Mucosa of descending colon (tissue), 3 donors: ENCODE data around the gene UBE2M. TPM values are rescaled to one million over a fixed set of nuclear protein-coding genes. Genes with fewer than 3 reads are reported as not detected.

Source experiments
- ATAC-seq: fragments of 200-7000 bp; cut with Tn5 transposase; one replicate; pipeline ENCODE4 v1.9.1; 2020; ENCODE audit warnings: mild to moderate bottlenecking, moderate library complexity
- DNase-seq, 3 donors: peaks; one replicate each; pipeline ENCODE4 v3.0.0-alpha.2; 2020
- H3K36me3 ChIP-seq: fragments of 200-600 bp; one replicate; pipeline ENCODE4 v1.8.0; 2021; ENCODE audit warnings: low read depth, mild to moderate bottlenecking
- H3K4me1 ChIP-seq: fragments of 200-600 bp; one replicate; pipeline ENCODE4 v1.8.0; 2021; ENCODE audit warnings: low read depth, mild to moderate bottlenecking
- H3K4me3 ChIP-seq: fragments of 200-600 bp; one replicate; pipeline ENCODE4 v1.8.0; 2021; ENCODE audit warnings: mild to moderate bottlenecking
- H3K9me3 ChIP-seq: fragments of 200-600 bp; one replicate; pipeline ENCODE4 v1.8.0; 2021; ENCODE audit warnings: mild to moderate bottlenecking
- CTCF ChIP-seq: fragments of 200-600 bp; IDR thresholded peaks from one replicate; pipeline ENCODE4 v1.8.0; 2022; ENCODE audit warnings: antibody characterized with exemption, mild to moderate bottlenecking
- intact Hi-C, 2 donors: fragments of 100-400 bp; cut with DNase I in 1 of 2; cut with micrococcal nuclease in 1 of 2; formaldehyde crosslinking; loops; one replicate each; pipeline versions ENCODE4 v1.11.0 to v1.11.1; 2022; cut with DNase I, micrococcal nuclease
- total RNA-seq, 3 donors: library from RNA; stranded (reverse); fragmentation: NEBNext Ultra II Directional in 2 of 3; extraction: Animal tissue kit (Norgen Biotek cat#: 25700) in 2 of 3; gene quantifications; one replicate each; pipeline versions ENCODE4 v1.2.1 to v1.2.4, GENCODE V29; 2021 to 2023
- donor health status: DM: no; HTN: no; CAD: no; lungs with moderate emphysema.
- donor health status: DM: no; HTN: no; CAD: no.
- donor health status: DM: no; HTN: yes; CAD: no.

The UBE2M gene
- total RNA-seq, 3 donors from 2014 or later, result 49.4 to 101 (median 66.7) TPM

- intact Hi-C loops, result no loop called here
- no peak for ATAC-seq
These were observed 35.7 kb downstream of the UBE2M start for GRCh38 chr19:58522709-58523108.

GRCh38 chr19:58521651-58522050 is 36.8 kb downstream of the UBE2M start:
- Histone ChIP-seq H3K36me3 (no peaks in the 10 kb centered on the region), H3K9me3 (no peaks in the 10 kb centered on the region), H3K4me3 (no peak overlapping the region), H3K4me1 (peaks cover 21% of the 10 kb centered on the region)
- no peak for DNase-seq
- no peak for TF ChIP-seq CTCF
- intact Hi-C loops, result no loop called here
- ATAC-seq, result no peak

More at GRCh38 chr19:58522709-58523108, 35.7 kb downstream of the UBE2M start:
- H3K36me3 ChIP-seq, result no peaks in the 10 kb centered on the region
- no peak for DNase-seq
- H3K4me1 ChIP-seq, result peaks cover 16% of the 10 kb centered on the region
- H3K4me3 ChIP-seq, result no peak overlapping the region
- H3K9me3 ChIP-seq, result no peaks in the 10 kb centered on the region
- no peak for TF ChIP-seq CTCF

GRCh38 chr19:58520257-58520599 is 38.2 kb downstream of the UBE2M start:
- peaks cover 21% of the 10 kb centered on the region for H3K4me1 ChIP-seq
- no peaks in the 10 kb centered on the region for H3K36me3 ChIP-seq
- peak overlapping the region; percentile 43 for H3K4me3 ChIP-seq
- no peak for TF ChIP-seq CTCF
- H3K9me3 ChIP-seq, result no peaks in the 10 kb centered on the region
- no peak for DNase-seq
- intact Hi-C loops, result no loop called here
- ATAC-seq, result no peak

- Histone ChIP-seq H3K9me3 (no peaks in the 10 kb centered on the region), H3K4me3 (peak within 1 kb of the TSS; percentile 43), H3K36me3 (no peaks in the 10 kb centered on the region), H3K4me1 (peaks cover 23% of the 10 kb centered on the region)
- intact Hi-C loops, result no loop called here
- TF ChIP-seq CTCF, result peak; percentile 63
- ATAC-seq (peak; percentile 87), DNase-seq (peak; percentile 91 to 96 (median 94))
These were observed 38.8 kb downstream of the UBE2M start, which contains the start of gene ZBTB45 for GRCh38 chr19:58519355-58520256. ZBTB45 (minus strand) TSS chr19:58519810; CDS start chr19:58517673, 2,137 bp downstream.

GRCh38 chr19:58519087-58519354 is 39.4 kb downstream of the UBE2M start:
- H3K4me3 ChIP-seq, result peak overlapping the region; percentile 43
- peak; percentile 32 for TF ChIP-seq CTCF
- no peaks in the 10 kb centered on the region for H3K36me3 ChIP-seq
- peaks cover 28% of the 10 kb centered on the region for H3K4me1 ChIP-seq
- intact Hi-C loops, result no loop called here
- no peaks in the 10 kb centered on the region for H3K9me3 ChIP-seq
- ATAC-seq (peak; percentile 55), DNase-seq (peak; percentile 67 to 75 (median 74))
